GOT3 (cell line): ENCODE measurements around the gene AFAP1L2.

ENCODE experiments used
- DNase-seq: peaks from one replicate; lab custom pipeline; 2025; ENCODE audit warnings: mixed read lengths; lab: John Stamatoyannopoulos, UW

Gene AFAP1L2

DNA sequence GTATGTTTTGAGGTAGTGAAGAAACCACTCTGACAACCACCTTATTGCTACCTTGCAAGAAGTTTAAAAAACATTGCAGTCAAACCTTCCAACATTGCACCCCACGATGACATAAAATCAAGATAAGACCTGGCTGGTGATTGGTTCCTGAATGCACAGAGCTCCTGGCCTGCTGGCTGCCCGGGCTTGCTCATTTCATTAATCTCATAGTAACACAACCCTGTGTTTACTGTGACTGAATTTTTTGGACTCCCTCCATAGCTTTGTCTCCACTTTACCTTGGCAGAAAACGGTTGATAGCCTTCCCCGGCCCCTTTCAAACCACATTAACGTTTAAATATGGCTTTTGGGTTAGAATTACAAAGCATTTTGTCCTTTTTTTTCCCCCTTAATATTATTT is 137.8 kb downstream of the AFAP1L2 start:
- no peak for DNase-seq

DNA sequence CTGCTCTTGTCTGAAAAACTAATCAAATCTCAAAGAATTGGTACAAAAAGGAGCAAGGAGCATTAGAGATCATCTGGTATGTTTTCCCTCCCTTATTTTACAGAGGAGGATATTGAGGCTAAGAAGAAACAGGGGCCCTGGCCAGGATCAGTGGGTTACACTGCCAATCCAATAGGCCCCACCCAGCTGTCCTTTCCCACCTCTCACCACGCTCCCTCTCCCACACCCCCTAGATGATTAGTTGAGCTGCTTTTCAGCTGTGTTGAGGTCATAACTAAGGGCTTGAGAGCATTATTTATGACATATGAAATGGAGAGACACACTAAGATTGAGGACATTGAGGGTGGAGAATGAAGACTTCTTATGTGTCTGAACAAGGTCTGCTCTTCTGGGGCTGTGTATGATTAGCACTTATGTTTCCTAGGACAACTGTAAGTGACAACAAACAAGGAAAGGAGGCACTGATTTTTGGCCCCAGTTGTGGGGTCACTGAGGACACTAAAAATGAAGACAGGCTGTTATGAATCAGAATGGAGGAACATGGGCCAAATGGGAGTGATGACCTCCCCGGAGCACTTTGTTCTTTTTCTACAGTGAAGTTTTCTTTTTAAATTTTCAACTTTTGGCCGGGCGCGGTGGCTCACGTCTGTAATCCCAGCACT is 138.8 kb downstream of the AFAP1L2 start:
- DNase-seq: no peak

DNA sequence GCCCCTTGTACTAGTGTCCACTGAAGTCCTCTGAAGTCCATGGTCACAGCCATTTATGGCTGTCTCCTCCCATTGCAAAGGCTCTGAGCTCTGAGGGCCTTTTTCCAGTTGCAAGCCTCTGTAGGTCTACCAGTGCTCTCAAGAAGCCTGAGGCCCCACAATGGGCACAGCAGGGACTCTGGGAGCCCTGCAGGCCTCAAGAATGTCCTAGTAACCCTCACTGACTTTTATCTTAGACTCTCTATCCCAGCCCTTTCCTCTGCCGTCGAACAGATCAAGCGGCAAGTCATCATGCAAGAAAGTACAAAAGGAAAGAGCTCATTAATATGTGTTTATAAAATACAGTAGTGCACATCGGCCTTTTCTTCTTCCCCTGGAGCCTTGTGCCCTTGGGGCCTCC is 141.8 kb downstream of the AFAP1L2 start:
- DNase-seq: no peak

- DNase-seq: no peak
Measured at GRCh38 chr10:114261076-114261475, 143.2 kb downstream of the AFAP1L2 start.

DNA sequence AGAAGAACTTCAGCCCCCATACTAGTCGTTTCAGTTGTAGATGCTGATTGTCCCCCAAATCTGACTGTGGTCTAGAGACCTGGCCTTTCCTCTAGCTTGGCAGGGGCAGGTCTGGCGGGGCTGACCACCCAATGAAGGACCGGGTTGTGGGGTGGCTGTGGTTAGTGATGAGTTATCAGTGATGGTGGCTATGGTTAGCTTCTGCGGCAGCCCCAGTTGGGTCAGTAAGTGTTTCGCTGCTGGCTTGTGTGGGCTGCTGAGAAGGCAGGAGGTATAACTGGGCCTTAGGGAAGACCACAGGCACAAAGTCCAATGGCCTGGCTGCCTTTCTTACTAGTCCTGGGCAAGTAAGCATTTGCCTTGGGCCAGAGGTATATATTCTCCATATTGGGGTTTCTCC is 143.9 kb downstream of the AFAP1L2 start:
- DNase-seq: no peak

GRCh38 chr10:114259824-114260223 is 144.5 kb downstream of the AFAP1L2 start:
- DNase-seq: no peak

DNA sequence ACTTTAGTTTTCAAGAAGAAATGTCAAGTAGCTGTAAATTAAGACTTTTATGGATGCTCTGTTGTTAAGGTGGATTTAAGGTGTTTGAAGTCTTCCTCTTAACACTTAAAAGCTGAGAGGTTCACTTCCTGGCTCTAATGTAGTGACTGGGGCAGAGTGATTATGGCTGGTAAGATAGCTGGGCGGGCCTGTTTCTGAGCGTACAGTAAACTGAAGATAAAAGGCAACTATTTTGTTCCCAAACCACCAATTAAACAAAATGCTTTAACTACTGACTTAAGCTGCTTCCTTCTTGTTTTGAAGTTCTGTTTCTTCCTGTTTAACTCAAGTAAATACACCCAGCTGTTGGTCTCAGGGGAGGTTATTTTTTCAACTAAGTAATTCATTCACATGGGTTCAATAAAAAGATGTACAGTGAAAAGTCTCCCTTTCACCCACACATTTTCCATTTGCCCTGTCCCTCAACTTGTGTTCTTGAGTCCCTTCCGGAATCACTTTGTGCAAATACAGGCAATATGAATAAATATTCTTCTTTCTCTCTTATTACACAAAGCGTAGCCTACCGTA is 145.9 kb downstream of the AFAP1L2 start:
- DNase-seq: no peak

GRCh38 chr10:114257498-114257897 is 146.8 kb downstream of the AFAP1L2 start:
- DNase-seq: no peak

- DNase-seq: no peak
Measured at GRCh38 chr10:114256822-114257221, 147.5 kb downstream of the AFAP1L2 start.

DNA sequence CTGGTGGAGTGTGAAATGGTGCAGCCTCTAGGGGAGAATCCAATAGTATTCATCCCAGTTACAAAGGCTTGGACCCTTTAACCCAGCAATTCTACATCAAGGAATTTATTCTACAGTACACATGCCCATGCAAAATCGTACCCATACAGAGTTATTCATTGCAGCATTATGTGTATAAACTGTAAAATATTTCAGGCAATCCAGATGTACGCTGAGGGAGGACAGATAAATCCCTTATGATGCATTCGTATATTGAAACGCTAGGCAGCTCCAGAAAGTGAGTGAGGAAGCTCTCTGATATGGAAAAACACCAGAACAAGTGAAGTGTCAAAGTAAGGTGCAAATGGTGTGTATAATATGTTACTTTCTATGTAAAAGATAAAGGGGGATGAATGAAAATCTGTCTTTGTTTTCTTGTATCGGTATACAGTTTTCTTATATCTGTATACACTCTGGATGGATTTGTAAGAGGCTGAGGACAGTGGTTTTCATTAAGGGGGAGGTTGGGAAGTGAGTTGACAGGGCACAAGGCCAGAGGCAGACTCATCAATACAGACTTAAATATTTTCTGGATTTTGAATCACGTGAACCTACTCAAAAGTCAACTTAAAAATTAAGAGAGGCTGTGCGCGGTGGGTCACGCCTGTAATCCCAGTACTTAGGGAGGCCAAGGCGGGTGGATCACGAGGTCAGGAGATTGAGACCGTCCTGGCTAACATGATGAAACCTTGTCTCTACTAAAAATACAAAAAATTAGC is 148.1 kb downstream of the AFAP1L2 start:
- DNase-seq: no peak

- no peak for DNase-seq
Measured at GRCh38 chr10:114255227-114255626, 149.1 kb downstream of the AFAP1L2 start.

DNA sequence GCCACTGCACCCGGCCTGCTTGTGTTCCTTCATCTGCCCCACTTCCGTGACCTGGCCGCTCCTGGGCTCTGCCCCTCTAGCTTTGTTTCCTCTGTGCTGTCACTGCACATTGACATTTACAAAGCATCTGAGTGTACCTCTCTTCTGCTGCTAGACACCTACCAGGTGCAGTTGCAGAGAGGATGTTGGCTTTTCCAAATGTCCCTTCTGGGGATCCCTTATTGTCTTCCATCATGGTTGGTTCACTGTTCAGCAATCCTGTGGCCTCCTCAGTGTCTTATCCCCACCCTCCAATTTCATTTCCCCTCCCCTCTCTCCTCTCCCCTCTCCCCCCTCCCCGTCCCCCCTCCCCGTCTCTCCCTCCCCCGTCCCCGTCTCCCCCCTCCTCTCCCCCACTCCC is 151.4 kb downstream of the AFAP1L2 start:
- no peak for DNase-seq

DNA sequence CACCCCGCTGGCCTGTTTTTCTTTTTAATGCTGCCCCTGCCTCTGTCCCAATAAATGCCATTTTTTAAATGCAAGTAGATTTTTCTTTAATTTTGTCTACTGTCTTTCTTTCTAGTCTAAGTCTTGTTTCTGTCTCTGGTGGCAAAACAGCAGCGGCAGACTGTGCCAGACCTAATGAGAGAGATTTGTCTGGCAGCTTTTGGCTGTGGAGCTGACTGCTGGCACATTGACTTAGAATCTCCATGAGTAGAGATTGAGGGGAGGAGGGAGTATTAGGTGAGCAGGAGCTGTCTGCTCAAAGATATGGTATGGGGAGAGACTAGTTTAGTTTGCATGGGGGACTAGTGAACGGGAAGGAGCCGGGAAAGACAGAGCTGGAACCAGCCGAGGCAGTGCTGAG is 152.2 kb downstream of the AFAP1L2 start:
- DNase-seq: no peak

DNA sequence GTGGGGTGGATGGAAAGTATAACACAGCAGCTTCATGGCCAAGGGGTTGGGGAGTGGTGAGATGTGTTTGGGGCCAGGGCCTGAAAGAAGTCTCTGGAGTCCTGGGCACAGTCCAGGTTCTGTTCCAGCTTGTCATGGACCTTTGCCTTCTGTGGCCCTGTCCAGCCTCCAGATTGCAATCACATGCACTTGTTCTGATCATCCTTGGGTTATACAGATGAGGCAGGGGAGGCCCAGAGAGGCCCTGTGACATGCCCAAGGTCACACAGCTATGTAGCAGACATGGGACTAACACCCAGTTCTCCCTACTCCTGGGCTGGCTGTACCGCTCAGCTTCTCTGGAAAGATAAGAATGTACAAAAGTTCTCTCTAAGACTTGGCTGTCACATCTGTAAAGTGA is 153.6 kb downstream of the AFAP1L2 start:
- DNase-seq: no peak

DNA sequence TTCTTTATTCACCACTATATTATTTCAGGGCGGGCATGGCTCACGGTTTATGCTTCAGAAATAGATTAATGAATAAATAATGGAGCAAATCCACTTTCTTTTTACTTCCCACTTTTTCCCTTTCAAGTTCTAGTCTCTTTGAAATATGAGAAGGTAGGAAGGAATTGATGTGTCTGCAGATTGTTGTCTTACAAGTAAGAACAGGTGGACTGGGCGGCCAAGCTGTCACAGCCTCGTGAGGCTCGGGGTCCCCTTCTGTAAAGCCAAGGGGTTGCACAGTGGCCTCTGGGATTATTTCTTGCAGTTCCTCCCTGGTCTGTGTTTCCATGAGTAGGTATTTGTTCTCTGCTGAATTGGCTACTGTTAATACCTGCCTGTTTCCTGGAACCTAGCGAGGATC is 154.1 kb downstream of the AFAP1L2 start:
- DNase-seq: no peak

- DNase-seq: no peak
Measured at GRCh38 chr10:114246679-114247305, 157.5 kb downstream of the AFAP1L2 start.

- DNase-seq: no peak
Measured at GRCh38 chr10:114245121-114245791, 159.0 kb downstream of the AFAP1L2 start.
